ENCODE data around the gene PRSS27. TPM values are rescaled to one million over a fixed set of nuclear protein-coding genes. Genes with fewer than 3 reads are reported as not detected.

Gene PRSS27
- total and polyA plus RNA-seq, 2 donors (not counting 1 experiment from before 2014, with no cell fraction given) = 2.1 to 2.4 TPM

DNA sequence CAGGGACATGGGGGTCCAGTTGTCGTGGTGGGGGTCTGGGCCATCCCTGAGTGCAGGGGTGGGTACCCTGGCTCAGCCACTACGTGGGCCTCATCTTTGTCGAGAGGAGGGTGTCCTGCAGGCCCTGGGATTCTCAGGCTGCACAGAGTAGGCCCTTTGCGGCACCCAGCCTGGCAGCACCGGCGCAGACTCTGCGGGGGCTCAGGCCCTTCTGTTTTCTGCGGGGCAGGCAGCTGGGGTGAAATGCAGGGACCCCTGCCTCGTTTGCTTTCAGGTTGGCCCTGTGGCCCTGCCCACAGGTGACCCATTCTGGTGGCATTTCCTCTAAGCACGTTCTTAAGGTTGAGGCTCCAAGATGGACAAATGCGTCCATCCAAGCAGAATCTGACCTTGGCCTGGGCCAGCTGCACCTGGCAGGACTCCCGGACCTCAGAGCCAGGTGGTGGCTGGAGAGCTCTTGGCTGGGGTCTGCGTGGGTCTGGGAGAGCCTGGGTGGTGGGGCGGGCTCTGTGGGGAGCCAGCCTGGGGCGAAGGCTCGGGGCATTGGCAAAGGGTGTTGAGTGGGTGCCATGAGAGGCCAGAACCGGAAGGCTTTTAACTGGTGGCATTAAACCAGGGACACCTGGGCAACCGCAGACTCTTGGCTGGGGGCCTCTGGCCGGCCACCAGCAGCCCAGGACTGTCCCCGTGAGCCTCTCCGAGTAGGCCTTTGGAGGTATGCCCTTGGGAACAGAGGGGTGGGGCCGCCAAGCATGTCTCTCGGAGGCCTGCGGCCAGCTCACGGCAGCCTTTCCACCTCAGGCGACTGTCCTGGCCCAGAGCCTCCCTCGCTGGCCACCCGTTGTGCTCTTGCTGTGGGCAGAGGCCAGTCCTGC lies 16.9 kb downstream of the PRSS27 start:
- ATAC-seq (ENCODE audit: low read depth) = no peak
- Histone ChIP-seq H3K9me3 (ENCODE audit: control extremely low read depth in 1 of 3, control insufficient read depth in 2 of 3, insufficient read depth in 1 of 3, low read length in 2 of 3) (no peaks in the 10 kb centered on the region), H3K4me1 (ENCODE audit: control insufficient read depth in 2 of 2, insufficient read depth in 2 of 2, low read length in 2 of 2) (no peaks in the 10 kb centered on the region), H3K4me3 (ENCODE audit: control extremely low read depth in 1 of 5, extremely low read depth in 1 of 5, insufficient read depth in 1 of 5, low read depth in 2 of 5, low read length in 4 of 5) (no peak overlapping the region), H3K36me3 (replicated peaks in 1 of 2; ENCODE audit: control extremely low read depth in 1 of 2, control insufficient read depth in 1 of 2, extremely low read depth in 1 of 2, insufficient read depth in 2 of 2, low read length in 1 of 2) (peaks cover 3 to 84% of the 10 kb centered on the region in 2 experiments), H3K4me2 (replicated peaks; ENCODE audit: low read depth, low read length, poor library complexity, severe bottlenecking) (no peak overlapping the region), H3K27ac (ENCODE audit: low read length in 2 of 2) (no peak overlapping the region), H4K20me1 (ENCODE audit: control insufficient read depth, insufficient read depth, low read length, poor library complexity, severe bottlenecking) (peaks cover 92% of the 10 kb centered on the region), H3K9ac (ENCODE audit: low read length) (no peak overlapping the region), H2AFZ (ENCODE audit: insufficient read depth, low read depth, low read length, poor library complexity, severe bottlenecking) (no peak overlapping the region), H3K79me2 (ENCODE audit: control insufficient read depth, insufficient read depth, low read length) (peaks cover 35% of the 10 kb centered on the region), H3K27me3 (replicated peaks in 1 of 4; ENCODE audit: control extremely low read depth in 1 of 4, control insufficient read depth in 3 of 4, insufficient read depth in 4 of 4, low read length in 3 of 4) (no peaks in the 10 kb centered on the region)
- no peak for TF ChIP-seq CTCF (IDR thresholded peaks at IDR 0.05)
- no peak for TF ChIP-seq EZH2 (IDR thresholded peaks at IDR 0.05; ENCODE audit: borderline replicate concordance, insufficient read depth, low read depth, low read length, poor library complexity, severe bottlenecking)
- DNase-seq = no peak
- Mint-ChIP-seq H3K9me3 (ENCODE audit: insufficient read depth) (no peaks in the 10 kb centered on the region), H3K27me3 (no peaks in the 10 kb centered on the region), H3K27ac (no peak overlapping the region), H3K4me1 (no peaks in the 10 kb centered on the region), H3K4me3 (no peak overlapping the region)
- intact Hi-C loops (cut with micrococcal nuclease) = no loop called here
- CTCF ChIA-PET = interaction anchor here (0.6 kb wide), 2 partner anchors 217 to 345 kb away, joined by 3 read pairs; no protein-coding TSS in a partner anchor
- WGBS (ENCODE audit: insufficient coverage) = 93% methylated on average over 28 of the region's 28 CpGs
- POLR2A ChIA-PET = no interaction called here

DNA sequence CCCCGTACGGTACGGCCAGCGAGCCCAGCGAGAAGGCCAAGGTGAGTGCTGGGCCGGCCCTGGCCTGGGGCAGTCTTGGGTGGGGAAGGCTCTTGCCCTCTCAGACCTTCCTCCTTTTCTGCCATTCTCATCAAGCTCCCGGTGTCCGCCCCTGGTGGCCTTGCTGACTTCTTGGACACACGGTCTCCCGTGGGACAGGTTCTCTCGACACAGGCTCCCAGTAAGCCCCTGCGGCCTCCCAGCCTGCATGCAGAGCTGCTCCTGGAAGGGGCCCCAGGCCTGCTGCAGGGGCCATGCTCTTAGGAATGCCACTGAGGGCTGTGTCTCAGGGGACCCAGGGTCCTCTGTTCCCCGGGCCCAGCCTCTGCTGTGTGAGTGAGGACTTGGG lies 17.6 kb downstream of the PRSS27 start:
- Mint-ChIP-seq H3K4me3 (no peak overlapping the region), H3K27me3 (no peaks in the 10 kb centered on the region), H3K27ac (no peak overlapping the region), H3K4me1 (no peaks in the 10 kb centered on the region), H3K9me3 (ENCODE audit: insufficient read depth) (no peaks in the 10 kb centered on the region)
- no peak overlapping the region for H3K4me2 ChIP-seq (replicated peaks; ENCODE audit: low read depth, low read length, poor library complexity, severe bottlenecking)
- H3K9me3 ChIP-seq (ENCODE audit: control extremely low read depth in 1 of 3, control insufficient read depth in 2 of 3, insufficient read depth in 1 of 3, low read length in 2 of 3) = no peaks in the 10 kb centered on the region
- H3K9ac ChIP-seq (ENCODE audit: low read length) = no peak overlapping the region
- ATAC-seq (ENCODE audit: low read depth) (no peak), DNase-seq (no peak)
- no peak overlapping the region for H3K4me3 ChIP-seq (ENCODE audit: control extremely low read depth in 1 of 5, extremely low read depth in 1 of 5, insufficient read depth in 1 of 5, low read depth in 2 of 5, low read length in 4 of 5)
- H3K27me3 ChIP-seq (replicated peaks in 1 of 4; ENCODE audit: control extremely low read depth in 1 of 4, control insufficient read depth in 3 of 4, insufficient read depth in 4 of 4, low read length in 3 of 4) = no peaks in the 10 kb centered on the region
- 96% methylated on average over 13 of the region's 13 CpGs for WGBS (ENCODE audit: insufficient coverage)
- H3K4me1 ChIP-seq (ENCODE audit: control insufficient read depth in 2 of 2, insufficient read depth in 2 of 2, low read length in 2 of 2) = no peaks in the 10 kb centered on the region
- intact Hi-C loops (cut with micrococcal nuclease) = no loop called here
- no peak overlapping the region for H2AFZ ChIP-seq (ENCODE audit: insufficient read depth, low read depth, low read length, poor library complexity, severe bottlenecking)
- H3K36me3 ChIP-seq (replicated peaks in 1 of 2; ENCODE audit: control extremely low read depth in 1 of 2, control insufficient read depth in 1 of 2, extremely low read depth in 1 of 2, insufficient read depth in 2 of 2, low read length in 1 of 2) = peaks cover 3 to 84% of the 10 kb centered on the region in 2 experiments
- ChIA-PET CTCF (interaction anchor here (0.6 kb wide), 1 partner anchor 218 kb away, joined by 3 read pairs; no protein-coding TSS in a partner anchor), POLR2A (no interaction called here)
- H3K27ac ChIP-seq (ENCODE audit: low read length in 2 of 2) = no peak overlapping the region
- TF ChIP-seq CTCF (IDR thresholded peaks at IDR 0.05) (no peak), EZH2 (IDR thresholded peaks at IDR 0.05; ENCODE audit: borderline replicate concordance, insufficient read depth, low read depth, low read length, poor library complexity, severe bottlenecking) (no peak)
- peaks cover 95% of the 10 kb centered on the region for H4K20me1 ChIP-seq (ENCODE audit: control insufficient read depth, insufficient read depth, low read length, poor library complexity, severe bottlenecking)
- peaks cover 41% of the 10 kb centered on the region for H3K79me2 ChIP-seq (ENCODE audit: control insufficient read depth, insufficient read depth, low read length)

Data from B cell (primary cell).